ENCODE data around the gene ZCCHC14.

The ZCCHC14 gene

DNA sequence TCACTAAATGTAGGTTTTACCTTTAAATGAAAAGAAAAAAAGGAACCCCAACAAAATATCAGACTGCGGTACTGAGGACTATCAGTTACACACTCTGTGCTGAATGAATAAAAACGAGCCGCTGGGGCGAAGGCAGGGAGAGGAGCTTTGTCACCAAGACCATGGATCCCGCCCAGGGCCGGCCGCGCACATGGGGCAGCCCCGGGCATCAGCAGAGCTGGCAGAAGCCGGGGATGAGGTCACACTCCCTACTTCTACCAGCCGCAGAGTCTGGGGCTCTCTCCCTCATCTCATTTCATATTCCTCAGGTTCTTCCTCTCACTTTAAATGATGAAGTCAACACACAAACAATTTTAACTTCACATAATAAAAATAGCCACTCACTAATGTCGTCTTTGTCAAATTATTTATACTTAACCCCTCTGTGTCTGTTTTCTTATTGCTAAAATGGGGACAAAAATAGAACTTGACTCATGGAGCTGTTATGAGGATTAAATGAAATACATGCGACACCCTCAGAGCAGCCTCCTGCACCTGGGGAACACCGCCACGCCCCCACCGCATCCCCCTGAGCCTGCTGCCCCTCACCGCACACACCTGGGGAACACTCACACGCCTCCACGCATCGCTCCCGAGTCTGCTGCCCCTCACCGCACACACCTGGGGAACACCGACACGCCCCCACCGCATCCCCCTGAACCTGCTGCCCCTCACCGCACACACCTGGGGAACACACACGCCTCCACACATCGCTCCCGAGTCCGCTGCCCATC, 15.4 kb downstream of the ZCCHC14 start:
- DNase-seq (ENCODE audit: low spot score) = peak; percentile 62

GRCh38 chr16:87474566-87474996, 18.2 kb downstream of the ZCCHC14 start:
- DNase-seq (ENCODE audit: low spot score) = no peak

DNA sequence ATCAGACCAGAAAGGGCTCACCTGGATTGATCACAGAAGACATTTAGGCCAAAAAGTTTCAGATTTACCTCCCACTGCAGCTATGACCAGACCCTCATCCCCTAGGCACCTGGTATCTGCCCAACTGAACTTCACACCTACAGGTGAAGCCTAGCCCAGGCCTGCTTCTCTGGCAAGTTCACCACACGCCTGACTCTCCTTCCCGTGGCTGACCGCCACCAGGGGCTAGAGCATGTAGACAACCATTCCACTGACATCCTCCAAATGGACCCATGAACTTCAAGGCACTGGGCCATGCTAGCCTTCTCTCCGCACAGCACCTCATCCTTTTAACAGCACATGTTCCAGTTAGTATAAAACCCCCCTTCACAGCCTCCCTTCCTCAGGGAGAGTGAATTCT, 18.8 kb downstream of the ZCCHC14 start:
- no peak for DNase-seq (ENCODE audit: low spot score)

DNA sequence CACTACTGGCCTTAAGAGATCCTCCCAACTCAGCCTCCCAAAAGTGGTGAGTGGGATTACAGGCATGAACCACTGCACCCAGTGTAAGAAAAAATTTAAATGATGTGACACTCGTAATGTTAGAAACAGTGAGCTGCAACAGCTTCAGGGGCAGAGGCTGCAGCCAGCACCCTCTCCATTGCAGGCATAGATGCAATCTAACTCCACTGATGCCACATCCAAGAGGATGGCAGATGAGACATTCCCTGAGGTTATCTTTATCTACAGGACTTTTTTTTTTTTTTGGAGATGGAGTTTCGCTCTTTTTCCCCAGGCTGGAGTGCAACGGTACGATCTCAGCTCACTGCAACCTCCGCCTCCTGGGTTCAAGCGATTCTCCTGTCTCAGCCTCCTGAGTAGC, 19.9 kb downstream of the ZCCHC14 start:
- DNase-seq (ENCODE audit: low spot score) = no peak

GRCh38 chr16:87472142-87472778, 20.6 kb downstream of the ZCCHC14 start:
- no peak for DNase-seq (ENCODE audit: low spot score)

DNA sequence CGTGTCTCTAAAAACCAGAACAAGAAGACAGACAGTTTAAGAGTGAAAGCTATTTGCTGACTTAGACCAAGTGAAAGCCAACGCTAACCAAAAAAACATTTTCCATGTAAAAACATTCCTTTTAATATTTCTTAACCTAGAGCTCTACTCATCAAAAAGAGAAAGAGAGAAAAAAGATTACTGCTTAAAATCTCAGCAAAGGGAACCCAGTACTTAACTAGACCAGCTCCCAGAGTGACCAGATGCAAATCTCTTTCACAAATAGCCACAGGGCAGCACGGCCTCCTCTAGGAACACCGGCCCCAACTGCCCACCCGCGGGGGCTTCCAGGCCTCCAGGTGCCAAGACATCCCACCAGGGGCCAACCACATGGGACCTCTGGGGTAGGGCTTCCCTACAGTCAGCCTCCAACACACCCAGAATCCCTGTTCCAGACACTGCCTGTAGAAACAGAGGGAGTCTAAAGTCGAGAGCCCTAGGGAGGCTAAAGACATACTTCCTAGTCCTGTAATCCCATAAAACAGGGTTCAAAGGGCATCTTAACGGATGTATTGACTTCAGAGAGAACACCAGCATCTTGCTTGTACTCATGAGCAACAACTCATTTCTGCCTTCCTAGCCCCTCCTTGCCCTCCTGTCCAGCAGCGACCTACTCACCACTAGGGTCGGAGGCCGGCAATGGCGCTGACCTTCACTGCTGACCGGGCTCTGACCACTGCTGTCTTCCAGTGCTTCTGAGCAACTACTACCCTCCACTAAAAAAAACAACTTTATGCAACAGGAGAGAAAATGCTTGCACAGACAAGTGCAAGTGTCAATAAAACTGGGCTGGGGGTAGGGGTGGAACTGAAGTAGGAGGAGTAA, 21.3 kb downstream of the ZCCHC14 start:
- DNase-seq (ENCODE audit: low spot score) = peak; percentile 9

DNA sequence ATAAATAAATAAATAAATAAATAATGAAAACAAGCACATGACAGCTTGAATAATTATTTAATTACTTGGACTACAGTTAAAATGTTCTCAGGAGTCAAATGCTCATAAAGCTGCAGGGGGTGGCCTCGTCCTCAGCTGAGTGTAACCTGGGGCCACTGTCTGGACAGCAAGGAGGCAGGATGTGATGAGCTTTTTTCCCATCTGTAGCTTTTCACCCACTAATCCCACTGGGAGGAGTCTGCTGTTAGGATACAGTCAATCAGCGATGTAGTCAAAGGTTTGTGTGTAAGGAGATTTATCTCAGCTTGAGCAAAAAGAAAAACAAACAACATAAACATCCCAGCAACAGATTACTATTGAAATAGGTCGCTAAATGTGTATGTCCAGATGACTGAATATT, 22.5 kb downstream of the ZCCHC14 start:
- peak; percentile 17 for DNase-seq (ENCODE audit: low spot score)

GRCh38 chr16:87469169-87469568, 23.7 kb downstream of the ZCCHC14 start:
- DNase-seq (ENCODE audit: low spot score) = no peak

- DNase-seq (ENCODE audit: low spot score) = no peak
Measured at GRCh38 chr16:87468550-87468949, 24.3 kb downstream of the ZCCHC14 start.

DNA sequence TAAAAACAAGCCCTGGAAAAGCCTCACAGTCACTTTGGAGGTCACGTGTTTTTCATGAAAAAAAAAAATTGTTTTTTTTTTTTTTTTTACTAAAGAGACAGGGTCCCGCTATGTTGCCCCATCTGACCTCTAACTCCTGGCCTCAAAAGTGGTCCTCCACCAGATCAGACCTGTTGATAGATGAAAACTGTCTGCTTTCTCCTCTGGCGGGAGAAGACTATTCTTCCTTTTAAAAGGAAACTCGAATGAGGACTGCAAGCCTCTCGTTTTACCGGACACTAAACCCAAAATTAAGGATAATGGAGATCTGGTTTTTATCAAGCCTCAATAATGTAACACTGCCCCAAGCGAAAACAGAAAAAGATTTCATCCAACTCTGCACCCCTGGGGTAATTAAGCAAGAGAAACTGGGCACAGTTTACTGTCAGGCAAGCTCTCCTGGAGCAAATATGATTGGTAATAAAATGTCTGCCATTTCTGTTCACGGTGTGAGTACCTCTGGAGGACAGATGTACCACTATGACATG, 25.8 kb downstream of the ZCCHC14 start:
- DNase-seq (ENCODE audit: low spot score) = no peak

DNA sequence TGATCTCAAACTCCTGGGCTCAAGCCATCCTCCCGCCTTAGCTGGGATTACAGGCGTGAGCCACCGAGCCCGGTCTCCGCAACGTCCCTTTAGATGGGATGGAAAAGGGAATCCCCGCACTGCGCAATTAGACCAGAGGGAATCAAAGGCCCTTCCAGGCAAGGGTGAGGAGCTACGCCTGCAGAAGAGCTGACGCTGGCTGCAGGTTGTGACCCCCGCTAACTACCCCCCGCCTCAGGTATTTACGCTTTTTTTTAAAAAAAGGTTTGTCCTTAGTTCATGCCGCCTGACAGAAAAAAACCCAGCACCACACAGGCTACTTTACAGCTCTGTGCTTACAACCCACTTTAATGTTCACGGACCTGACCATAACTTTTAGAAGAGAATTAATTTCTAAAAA, 26.9 kb downstream of the ZCCHC14 start:
- no peak for DNase-seq (ENCODE audit: low spot score)

DNA sequence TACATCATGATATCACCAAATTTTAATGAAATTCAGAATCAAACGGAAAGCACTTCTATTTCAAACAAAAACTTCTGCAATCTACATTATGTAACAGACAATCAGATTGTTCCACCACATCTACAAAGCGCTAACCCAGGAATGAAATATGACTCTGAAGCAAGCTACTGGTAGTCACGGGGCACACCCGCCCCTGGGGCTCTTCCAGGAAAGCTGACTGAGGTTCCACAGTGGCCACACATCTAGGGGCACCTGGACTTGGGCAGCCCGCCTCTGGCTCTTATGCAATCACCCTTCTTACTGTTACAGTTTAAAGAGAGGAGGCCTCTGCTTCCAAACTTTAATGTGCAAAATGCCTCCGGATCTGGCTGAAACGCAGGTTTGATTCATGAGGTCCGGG, 27.5 kb downstream of the ZCCHC14 start:
- peak; percentile 88 for DNase-seq (ENCODE audit: low spot score)

DNA sequence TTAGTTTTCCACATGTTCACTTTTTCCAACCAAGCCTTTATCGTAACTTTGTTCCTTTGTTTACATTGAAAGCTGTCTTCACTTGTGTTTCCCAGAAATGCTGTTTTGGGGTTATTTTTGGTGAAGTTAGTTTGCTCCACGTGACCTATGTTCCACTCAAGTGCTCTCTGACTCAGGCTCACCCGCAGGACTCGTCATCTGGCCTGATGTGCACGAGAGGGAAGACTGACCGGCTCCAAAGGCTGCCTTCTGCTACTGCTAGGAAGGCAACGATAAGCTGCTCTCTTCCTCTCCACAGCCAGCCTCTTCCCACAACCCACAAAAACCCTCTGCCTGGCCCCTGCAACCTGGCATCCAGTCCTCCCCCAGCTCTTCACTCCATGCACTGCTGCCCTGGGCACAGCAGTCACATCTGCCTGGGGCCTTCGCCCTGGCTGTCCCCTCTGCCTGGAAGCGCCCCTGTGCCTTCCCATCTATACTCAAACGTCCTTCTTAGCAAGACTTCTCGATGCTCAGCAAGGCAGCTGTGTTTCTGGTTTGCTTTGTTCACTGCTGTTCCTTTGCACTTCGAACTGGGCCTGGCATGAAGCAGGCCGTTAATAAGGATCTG, 28.0 kb downstream of the ZCCHC14 start:
- DNase-seq (ENCODE audit: low spot score) = peak; percentile 90

- DNase-seq (ENCODE audit: low spot score) = peak; percentile 55
Measured at GRCh38 chr16:87463722-87464690, 28.8 kb downstream of the ZCCHC14 start.

GRCh38 chr16:87461466-87461991, 31.3 kb downstream of the ZCCHC14 start:
- DNase-seq (ENCODE audit: low spot score) = peak; percentile 4

GRCh38 chr16:87460936-87461335, 31.9 kb downstream of the ZCCHC14 start:
- no peak for DNase-seq (ENCODE audit: low spot score)

DNA sequence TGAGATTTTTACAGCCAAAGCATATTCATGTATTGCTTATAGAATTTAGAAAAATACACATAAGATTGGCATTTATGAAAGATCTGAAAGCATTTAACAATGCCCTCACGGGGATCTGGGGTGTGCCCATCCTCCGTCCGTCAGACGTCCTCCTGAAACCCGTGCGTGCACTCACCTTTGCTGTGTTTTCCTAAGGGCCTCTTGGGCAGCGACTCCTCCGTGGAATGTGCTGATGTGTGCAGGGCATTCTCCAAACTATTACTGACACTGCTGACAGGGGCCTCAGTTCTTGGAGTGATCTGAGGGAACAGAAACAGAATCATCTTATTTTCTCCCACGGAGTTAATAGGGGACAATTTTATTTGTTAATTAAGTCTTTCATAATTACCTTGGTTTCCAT, 33.0 kb downstream of the ZCCHC14 start:
- no peak for DNase-seq (ENCODE audit: low spot score)

GRCh38 chr16:87459027-87459426, 33.8 kb downstream of the ZCCHC14 start:
- no peak for DNase-seq (ENCODE audit: low spot score)

GRCh38 chr16:87458424-87458915, 34.4 kb downstream of the ZCCHC14 start:
- DNase-seq (ENCODE audit: low spot score) = no peak

DNA sequence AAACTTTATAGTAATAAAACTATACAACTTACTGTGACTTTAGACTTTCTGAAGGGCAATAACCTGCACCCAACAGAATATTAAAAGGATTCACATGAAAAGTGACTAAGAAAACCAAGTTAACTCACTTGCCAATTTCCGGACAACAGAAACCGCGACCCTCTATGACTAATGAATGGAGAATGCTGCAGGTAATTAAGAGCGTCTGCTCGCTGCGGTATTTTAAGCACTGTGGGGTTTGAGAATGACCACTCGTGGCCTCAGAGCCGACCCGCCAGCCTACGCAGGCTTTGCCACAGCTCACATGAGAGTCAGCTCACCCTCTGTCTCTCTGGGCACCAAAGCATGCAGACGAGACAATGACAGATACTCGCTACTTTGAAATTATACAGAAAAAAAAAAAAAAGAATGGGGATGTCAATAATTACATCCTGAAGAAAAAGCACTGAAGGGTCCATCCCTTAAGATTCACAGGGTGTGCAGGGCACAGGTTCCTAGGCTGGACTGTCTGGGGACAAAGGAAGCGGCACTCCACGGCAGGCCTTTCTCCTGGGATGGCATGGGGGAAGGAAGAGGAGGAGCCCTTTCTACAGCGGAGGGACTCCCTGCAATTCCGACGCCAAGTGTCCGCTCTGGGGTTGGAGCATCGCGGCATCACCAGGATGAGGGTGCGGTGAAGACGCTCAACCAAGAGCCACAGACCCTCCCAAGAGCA, 35.0 kb downstream of the ZCCHC14 start:
- peak; percentile 91 for DNase-seq (ENCODE audit: low spot score)
